Adipocyte (in vitro differentiated cells): ENCODE data around the gene MIEN1.
A peak's percentile ranks its signal among the peaks of the same experiment; 100 is the strongest.

Experiments used
- DNase-seq: peaks from one replicate; pipeline ENCODE4 v3.0.0-alpha.2; 2015; ENCODE audit warnings: low read depth
- H3K27me3 ChIP-seq: replicated peaks from 2 replicates; pipeline ENCODE4 v1.7.0; 2013; ENCODE audit warnings: mild to moderate bottlenecking, low read length, moderate library complexity; ENCODE audit not compliant: control insufficient read depth, insufficient read depth
- H3K36me3 ChIP-seq: 2 replicates; pipeline ENCODE4 v1.7.0; 2013; ENCODE audit warnings: low read length, mild to moderate bottlenecking, moderate library complexity; ENCODE audit not compliant: control insufficient read depth, insufficient read depth, severe bottlenecking
- H3K4me1 ChIP-seq: 2 replicates; pipeline ENCODE4 v1.7.0; 2013; ENCODE audit warnings: mild to moderate bottlenecking, low read length, moderate library complexity; ENCODE audit not compliant: control insufficient read depth, insufficient read depth
- H3K4me3 ChIP-seq: 2 replicates; pipeline ENCODE4 v1.7.0; 2013; ENCODE audit warnings: mild to moderate bottlenecking, low read length, moderate library complexity
- H3K9ac ChIP-seq: 2 replicates; pipeline ENCODE4 v1.7.0; 2013; ENCODE audit warnings: mild to moderate bottlenecking, low read length, moderate library complexity
- H3K9me3 ChIP-seq: 2 replicates; pipeline ENCODE4 v1.7.0; 2013; ENCODE audit warnings: mild to moderate bottlenecking, low read length, moderate library complexity; ENCODE audit not compliant: control insufficient read depth

Gene MIEN1

GRCh38 chr17:39706921-39707337 lies 23.4 kb downstream of the MIEN1 start:
- no peaks in the 10 kb centered on the region for H3K27me3 ChIP-seq
- no peak overlapping the region for H3K4me3 ChIP-seq
- peaks cover 39% of the 10 kb centered on the region for H3K36me3 ChIP-seq
- H3K9me3 ChIP-seq: no peaks in the 10 kb centered on the region
- H3K9ac ChIP-seq: no peak overlapping the region
- H3K4me1 ChIP-seq: no peaks in the 10 kb centered on the region
- DNase-seq: no peak

- Histone ChIP-seq H3K36me3 (peaks cover 33% of the 10 kb centered on the region), H3K9ac (no peak overlapping the region), H3K4me3 (no peak overlapping the region), H3K4me1 (peaks cover 4% of the 10 kb centered on the region), H3K27me3 (no peaks in the 10 kb centered on the region), H3K9me3 (no peaks in the 10 kb centered on the region)
- DNase-seq: no peak
These were observed 23.9 kb downstream of the MIEN1 start for GRCh38 chr17:39706383-39706782.

- H3K27me3 ChIP-seq: no peaks in the 10 kb centered on the region
- H3K9ac ChIP-seq: no peak overlapping the region
- H3K36me3 ChIP-seq: peaks cover 31% of the 10 kb centered on the region
- H3K9me3 ChIP-seq: no peaks in the 10 kb centered on the region
- DNase-seq: no peak
- H3K4me1 ChIP-seq: peaks cover 5% of the 10 kb centered on the region
- H3K4me3 ChIP-seq: no peak overlapping the region
These were observed 24.5 kb downstream of the MIEN1 start for GRCh38 chr17:39705786-39706348.

GRCh38 chr17:39704821-39705551 lies 25.3 kb downstream of the MIEN1 start:
- H3K9ac ChIP-seq: no peak overlapping the region
- no peaks in the 10 kb centered on the region for H3K27me3 ChIP-seq
- H3K4me1 ChIP-seq: peaks cover 5% of the 10 kb centered on the region
- no peak overlapping the region for H3K4me3 ChIP-seq
- H3K36me3 ChIP-seq: peaks cover 26% of the 10 kb centered on the region
- DNase-seq: peak; percentile 62
- H3K9me3 ChIP-seq: no peaks in the 10 kb centered on the region

GRCh38 chr17:39703913-39704312 lies 26.4 kb downstream of the MIEN1 start:
- Histone ChIP-seq H3K36me3 (peaks cover 17% of the 10 kb centered on the region), H3K4me3 (no peak overlapping the region), H3K9ac (no peak overlapping the region), H3K9me3 (no peaks in the 10 kb centered on the region), H3K27me3 (no peaks in the 10 kb centered on the region), H3K4me1 (peaks cover 8% of the 10 kb centered on the region)
- no peak for DNase-seq

GRCh38 chr17:39702901-39703893 lies 27.1 kb downstream of the MIEN1 start:
- Histone ChIP-seq H3K4me1 (peaks cover 8% of the 10 kb centered on the region), H3K36me3 (peaks cover 10% of the 10 kb centered on the region), H3K4me3 (no peak overlapping the region), H3K9me3 (no peaks in the 10 kb centered on the region), H3K27me3 (no peaks in the 10 kb centered on the region), H3K9ac (no peak overlapping the region)
- DNase-seq: no peak

- Histone ChIP-seq H3K36me3 (peaks cover 2% of the 10 kb centered on the region), H3K27me3 (no peaks in the 10 kb centered on the region), H3K4me1 (peaks cover 8% of the 10 kb centered on the region), H3K9me3 (no peaks in the 10 kb centered on the region), H3K9ac (no peak overlapping the region), H3K4me3 (peak overlapping the region; percentile 84)
- DNase-seq: no peak
These were observed 28.4 kb downstream of the MIEN1 start for GRCh38 chr17:39701784-39702422.

- H3K4me1 ChIP-seq: peaks cover 8% of the 10 kb centered on the region
- no peaks in the 10 kb centered on the region for H3K36me3 ChIP-seq
- DNase-seq: no peak
- H3K9me3 ChIP-seq: no peaks in the 10 kb centered on the region
- H3K4me3 ChIP-seq: peak overlapping the region; percentile 84
- H3K9ac ChIP-seq: peak overlapping the region; percentile 79
- H3K27me3 ChIP-seq: no peaks in the 10 kb centered on the region
These were observed 29.1 kb downstream of the MIEN1 start for GRCh38 chr17:39701012-39701783.

GRCh38 chr17:39700148-39700987 lies 30.0 kb downstream of the MIEN1 start:
- H3K36me3 ChIP-seq: no peaks in the 10 kb centered on the region
- H3K4me1 ChIP-seq: peaks cover 8% of the 10 kb centered on the region
- H3K4me3 ChIP-seq: peak overlapping the region; percentile 84
- H3K27me3 ChIP-seq: no peaks in the 10 kb centered on the region
- peak; percentile 70 for DNase-seq
- no peaks in the 10 kb centered on the region for H3K9me3 ChIP-seq
- H3K9ac ChIP-seq: peak overlapping the region; percentile 79

GRCh38 chr17:39699818-39700147 lies 30.5 kb downstream of the MIEN1 start, which contains the start of gene ERBB2:
Gene ERBB2, plus strand, starts transcription at chr17:39700064. Its CDS starts 175 bp downstream, at chr17:39700239.
- peaks cover 8% of the 10 kb centered on the region for H3K4me1 ChIP-seq
- H3K9ac ChIP-seq: peak within 1 kb of the TSS; percentile 79
- no peaks in the 10 kb centered on the region for H3K27me3 ChIP-seq
- H3K4me3 ChIP-seq: peak within 1 kb of the TSS; percentile 84
- DNase-seq: peak; percentile 93
- no peaks in the 10 kb centered on the region for H3K9me3 ChIP-seq
- H3K36me3 ChIP-seq: no peaks in the 10 kb centered on the region
